SHP77 treated with DMSO at 0.1 percent for 48 hours (cell line): ENCODE data around the gene PRKCQ.
"Not testable (repeated sequence)": the region's sequence is repeated elsewhere in the genome, so short reads cannot be mapped to it uniquely, and the experiment has no call there.

Experiments used
- DNase-seq: peaks from one replicate; lab custom pipeline; 2025; lab: John Stamatoyannopoulos, UW

Gene PRKCQ

DNA sequence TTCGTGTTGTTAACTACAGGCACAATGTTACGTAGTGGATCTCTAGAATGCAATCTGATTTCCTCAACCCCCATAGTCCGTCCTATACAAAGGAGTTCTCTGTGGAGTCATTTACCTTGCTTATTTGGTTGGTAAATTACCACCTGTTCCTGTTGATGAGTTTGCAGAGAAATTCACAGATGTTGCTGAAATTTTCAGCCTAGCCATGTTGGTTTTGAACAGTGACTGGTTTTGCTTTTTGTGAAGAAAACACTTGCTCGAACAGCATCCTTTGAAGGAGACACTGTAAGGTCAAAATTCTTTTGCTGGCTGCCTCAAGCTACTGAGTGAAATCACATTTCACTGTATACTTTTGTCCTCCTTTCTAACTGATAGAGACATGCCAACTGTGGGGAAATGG lies 15.4 kb upstream of the PRKCQ start:
- no peak for DNase-seq

DNA sequence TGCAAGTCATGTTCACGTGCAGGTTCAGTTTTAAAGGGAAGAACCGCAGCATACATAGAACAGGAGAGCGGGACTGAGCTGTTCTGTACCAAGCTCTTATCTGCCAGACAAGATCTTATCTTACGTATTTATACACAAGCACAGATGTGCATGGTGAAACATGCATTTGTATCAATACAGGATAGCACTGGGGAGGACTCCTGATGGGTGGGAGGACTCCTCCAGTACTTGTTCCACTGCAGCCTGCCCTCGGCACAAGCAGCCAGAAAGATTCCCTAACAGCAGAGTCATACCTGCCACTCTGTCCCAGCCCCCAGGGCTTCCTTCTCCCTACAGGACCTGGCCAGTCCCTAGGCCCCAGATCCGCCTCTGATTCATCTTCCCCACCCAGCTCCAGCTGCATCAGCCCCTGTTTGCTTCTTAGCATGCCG lies 13.2 kb upstream of the PRKCQ start:
- no peak for DNase-seq

DNA sequence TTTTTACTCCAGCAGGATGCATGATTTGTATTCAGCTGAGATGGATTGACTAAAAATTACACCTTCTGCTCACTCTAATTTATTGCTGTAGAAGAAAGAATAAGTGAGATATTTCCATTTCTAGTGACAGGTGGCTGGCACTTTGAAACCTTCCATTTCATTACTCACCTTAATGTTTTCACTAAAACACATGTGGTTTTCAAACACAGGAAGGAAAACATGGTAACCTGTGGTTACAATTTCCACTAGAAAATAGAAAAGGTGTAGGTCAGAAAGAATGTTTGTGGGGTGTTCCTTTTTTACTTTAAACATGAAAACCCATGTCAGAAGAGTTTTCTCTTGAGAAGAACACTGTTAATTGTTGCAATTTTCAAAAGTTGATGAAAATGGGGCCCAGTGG lies 12.0 kb upstream of the PRKCQ start:
- DNase-seq = no peak

DNA sequence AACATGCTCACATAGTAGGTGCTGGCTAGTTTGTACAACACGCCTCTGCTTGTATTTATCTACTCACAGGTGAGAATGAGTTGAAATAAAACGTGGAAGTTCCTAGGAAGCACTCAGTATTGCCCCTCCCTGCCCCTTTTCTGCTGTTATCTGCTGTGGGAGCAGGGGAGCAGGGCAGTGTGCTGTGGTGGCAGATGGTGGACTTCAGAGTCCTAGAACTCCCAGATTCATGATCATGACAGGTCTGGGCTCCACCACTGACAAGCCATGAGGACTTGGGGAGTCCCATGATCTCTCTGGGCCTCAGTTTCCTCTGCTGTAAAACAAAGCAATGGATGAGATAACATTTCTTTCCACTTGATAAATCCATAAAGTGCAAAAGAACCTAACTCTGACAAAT lies 11.6 kb upstream of the PRKCQ start:
- no peak for DNase-seq

DNA sequence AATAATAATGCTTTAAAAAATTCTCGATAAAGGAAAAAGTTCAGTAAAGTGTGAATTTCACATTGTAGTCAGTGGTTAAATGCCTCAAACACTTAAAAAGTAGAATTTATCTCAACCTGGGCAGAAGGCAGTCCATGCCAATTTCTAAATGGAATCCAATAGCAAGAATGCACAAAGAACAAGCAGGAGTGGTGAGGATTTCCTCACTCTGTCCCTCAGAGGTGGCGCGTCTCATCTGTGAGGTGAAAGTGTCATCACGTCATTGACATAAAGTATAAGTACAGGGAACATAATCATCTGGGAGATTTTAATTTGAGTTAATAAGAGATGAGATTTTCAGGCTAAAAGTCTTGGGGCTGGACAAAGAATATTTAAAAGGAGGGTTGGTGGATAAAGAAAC lies 10.0 kb upstream of the PRKCQ start:
- no peak for DNase-seq

DNA sequence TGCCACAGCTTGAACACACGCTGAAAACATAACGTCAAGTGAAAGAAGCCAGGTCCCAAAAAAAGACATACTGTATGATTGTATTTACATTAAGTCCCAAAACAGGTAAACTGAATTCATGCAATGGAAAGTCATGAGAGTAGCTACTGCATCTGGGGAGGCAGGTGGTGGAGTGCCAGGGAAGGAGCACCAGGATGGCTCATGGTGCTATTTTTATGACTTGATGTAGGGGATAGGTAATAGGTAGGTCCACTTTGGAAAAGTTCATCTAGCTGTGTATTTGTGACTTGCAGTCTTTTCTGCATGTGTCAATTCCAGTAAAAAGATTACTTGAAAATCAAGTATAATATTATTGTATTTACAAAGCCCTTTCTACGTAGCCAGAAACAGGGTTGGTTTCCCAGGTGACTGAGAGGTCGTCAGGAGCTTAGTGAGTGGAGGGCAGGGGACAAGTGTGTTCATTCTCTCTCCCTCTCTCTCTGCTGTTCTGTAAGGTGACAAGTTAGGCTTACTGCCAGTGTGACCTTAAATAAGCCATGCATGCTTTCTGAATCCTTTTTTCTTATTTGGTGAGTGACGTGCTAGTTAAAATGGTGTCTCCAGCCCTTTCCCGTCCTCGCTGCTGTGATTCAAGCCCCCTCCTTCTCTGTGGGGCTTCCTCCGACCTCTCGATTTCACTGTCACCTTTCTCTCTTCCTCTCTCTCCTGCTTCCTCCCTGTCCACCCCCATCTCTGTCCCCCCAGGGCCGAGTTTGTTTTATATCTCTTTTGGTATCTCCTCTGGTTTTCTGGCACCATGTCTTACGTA lies 9.4 kb upstream of the PRKCQ start:
- no peak for DNase-seq

DNA sequence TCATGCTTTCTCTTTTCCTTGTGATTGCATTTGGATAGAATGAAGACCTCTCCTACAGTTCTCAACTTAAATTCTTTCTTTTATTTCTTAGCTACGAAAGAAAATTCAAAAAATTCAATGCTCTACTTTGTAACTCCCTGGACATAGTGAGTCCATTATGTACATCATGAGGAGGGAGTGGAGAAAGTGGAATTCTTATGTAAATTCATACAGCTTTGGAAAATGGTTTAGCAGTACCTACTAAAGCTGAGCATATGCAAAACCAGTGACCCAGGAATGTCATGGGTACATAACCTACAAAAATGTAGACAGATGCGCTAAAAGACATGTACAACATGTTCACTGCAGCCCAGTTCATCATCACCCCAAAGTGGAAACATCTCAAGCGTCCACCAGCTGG lies 8.8 kb upstream of the PRKCQ start:
- no peak for DNase-seq

DNA sequence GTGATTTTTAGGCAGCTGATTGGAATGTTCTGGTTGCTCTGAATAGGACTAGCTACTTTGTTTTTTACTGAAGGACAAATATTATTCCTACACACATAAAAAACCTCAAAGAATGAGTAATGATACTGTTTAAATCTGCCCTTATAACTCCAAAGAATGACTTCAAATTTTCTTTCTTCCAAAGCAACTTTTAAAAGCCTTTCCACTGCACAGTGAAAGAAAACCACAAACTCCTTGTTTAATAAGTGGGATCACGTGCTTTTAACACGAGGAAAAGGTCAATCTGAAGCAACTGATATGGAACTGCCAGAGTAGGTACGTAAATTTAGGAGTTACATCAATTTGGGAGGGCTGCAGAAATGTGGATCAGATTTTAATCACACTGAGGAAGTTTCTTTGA lies 8.0 kb upstream of the PRKCQ start:
- DNase-seq = no peak

DNA sequence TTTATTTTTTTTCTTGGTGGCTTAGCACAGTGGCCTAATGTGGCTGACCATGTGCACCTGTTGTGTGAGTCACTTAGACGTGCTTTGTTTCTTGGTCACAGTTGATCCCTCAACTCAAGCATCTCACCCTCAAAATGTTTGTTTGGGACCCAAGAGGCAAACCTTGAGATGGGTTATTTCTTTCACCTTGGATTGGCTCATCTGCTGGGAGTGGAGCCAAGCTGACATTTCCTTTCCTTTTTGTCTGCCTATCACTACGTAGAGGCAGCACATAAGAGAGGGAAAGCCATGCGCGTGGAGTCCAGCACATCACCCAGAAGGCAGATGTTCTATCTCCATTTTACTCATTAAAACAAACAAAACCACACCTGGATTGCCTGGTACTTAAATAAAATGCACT lies 6.4 kb upstream of the PRKCQ start:
- no peak for DNase-seq

DNA sequence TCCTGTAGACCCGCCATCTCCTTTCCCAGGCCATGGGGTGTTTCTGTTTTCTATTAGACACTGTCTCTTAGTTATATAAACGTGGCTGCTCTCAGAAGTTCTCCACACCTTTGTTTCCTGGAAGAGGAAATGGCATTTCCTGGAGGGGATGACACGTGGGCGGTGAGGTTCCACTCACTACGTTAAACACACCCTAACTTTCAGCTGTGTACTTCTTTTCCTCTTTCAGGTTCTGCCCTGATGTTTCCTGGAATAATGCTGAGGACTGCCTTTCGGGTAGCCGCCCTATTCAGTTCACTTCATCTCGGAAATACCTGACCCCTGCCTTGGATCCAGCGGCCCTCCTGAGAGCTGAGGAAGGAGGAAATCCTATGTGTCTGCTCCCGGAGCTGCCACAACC lies 3.4 kb upstream of the PRKCQ start:
- DNase-seq = no peak

DNA sequence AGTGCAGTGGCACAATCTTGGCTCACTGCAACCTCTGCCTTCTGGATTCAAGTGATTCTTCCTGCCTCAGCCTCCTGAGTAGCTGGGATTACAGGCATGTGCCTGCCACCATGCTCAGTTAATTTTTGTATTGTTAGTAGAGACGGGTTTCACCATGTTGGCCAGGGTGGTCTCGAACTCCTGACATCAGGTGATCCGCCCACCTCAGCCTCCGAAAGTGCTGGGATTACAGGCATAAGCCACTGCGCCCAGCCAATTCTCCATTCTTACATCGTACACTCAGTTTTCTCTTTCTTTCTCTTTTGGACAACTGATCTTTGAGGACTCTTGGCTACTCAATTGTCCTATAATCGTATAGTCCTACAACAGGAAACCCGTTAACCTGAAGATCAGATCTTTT lies 2.8 kb upstream of the PRKCQ start:
- DNase-seq = not testable (repeated sequence)

DNA sequence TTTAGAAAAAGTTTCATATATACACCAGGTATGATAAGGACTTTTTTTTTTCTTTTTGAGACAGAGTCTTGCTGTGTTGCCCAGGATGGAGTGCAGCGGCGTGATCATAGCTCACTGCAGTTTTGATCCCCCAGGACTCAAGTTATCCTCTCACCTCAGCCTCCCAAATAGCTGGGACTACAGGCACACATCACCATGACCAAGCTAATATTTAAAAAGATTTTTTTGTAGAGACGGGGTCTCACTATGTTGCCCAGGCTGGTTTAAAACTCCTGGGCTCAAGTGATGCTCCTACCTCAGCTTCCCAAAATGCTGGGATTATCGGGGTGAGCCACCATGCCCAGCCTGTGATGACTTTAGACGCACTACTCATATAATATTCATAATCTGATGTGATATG lies 2.2 kb upstream of the PRKCQ start:
- DNase-seq = no peak

DNA sequence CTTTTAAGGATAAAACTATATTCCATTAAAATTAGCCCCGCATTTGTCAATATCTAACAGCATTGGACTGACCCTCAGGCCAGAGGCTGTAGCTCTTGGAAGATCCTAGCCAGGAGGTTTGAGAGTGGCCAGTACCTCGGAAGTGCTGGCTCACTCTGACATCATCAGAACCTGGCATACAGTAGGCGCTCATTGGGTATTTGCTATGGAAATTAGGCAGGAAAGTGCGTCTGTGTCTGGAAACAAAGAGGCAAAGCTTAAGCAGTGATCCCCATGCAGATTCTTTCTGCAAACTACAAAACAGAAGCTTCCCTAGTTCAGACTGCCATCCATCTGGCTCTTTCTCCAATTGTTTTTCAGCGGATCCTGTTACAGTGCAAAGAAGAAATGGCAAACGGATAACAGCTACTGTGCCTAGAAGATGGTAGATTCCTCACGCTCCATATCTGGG lies 1.7 kb upstream of the PRKCQ start:
- no peak for DNase-seq

DNA sequence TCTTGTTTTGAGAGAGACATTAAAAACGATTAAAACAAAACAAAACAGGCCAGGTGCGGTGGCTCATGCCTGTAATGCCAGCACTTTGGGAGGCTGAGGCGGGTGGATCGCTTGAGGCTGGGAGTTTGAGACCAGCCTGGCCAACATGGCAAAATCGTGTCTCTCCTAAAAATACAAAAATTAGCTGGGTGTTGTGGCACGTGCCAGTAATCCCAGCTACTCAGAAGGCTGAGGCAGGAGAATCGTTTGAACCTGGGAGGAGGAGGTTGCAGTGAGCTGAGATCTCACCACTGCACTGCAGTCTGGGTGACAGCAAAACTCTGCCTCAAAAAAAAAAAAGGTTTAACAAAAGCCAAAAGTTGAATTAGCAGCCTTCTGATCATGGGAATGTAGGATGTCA lies 1.1 kb upstream of the PRKCQ start:
- DNase-seq = not testable (repeated sequence)

DNA sequence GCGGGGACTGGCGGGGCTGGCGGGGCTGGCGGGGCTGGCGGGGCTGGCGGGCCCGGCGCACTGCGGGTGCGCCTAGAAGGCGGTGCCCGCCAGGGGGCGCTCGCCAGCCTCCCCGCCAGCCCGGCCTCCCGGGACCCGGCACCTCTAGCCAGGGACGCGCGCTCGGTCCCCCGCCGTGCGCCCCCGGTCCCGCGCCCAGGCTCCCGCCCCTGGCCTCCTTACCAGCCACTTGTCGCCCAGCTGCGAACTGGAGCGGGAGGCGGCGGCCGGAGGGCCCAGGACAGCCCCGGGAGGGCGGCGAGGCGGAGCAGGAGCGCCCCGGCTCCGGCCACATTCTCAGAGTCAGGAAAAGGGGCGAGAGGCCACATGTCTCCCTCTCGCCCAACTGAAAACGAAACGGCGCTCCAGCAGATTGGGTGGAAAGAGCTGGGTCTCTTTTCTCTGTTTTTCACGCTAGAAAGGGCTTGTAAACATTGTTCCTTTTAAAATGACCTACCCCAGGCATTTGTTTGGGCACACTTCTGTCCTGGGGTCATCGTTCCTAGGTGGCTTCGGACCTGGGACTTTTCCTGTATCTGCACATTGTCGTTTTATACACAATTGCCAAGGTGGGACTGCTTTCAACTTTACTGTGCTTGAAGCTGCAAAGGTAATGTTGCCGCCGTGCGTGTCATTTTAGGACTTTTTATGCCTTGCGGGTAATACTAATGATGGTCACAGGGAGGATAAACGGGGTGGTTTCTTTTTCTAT lies 378 bp upstream of the PRKCQ start:
- no peak for DNase-seq

DNA sequence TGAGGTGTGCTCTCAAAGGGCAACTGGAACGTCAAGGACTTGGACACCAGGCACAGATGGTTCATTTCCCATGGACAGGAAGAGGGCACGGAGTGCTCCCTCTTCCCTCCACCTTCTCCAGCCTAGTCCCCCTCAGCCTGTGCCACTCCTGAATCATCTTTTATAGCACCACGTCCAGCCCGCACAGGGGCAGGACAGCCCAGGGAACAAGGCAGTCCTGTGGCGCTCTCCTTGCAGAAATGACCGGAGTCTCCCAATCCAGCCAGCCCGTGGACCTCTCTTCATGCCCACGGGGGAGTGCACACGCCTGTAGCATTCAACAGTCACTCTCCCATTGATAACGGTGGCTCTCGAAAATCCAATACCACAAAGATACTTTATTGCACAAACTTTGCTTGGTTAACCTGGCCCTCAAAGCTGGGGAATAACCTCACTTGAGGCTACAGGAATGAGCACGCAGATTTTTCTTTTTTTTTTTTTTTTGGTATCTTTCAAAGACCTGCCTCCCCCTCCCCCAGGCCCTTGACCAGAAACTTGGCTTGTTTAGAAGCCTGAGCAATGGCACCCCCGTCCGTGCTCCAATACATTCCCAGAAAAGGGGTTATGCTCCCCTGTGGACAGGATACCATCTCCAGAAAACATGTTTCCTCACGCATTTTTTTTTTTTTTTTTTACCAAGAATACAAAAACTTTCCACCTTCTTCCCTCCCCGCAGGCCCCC lies 733 bp downstream of the PRKCQ start:
- DNase-seq = no peak

DNA sequence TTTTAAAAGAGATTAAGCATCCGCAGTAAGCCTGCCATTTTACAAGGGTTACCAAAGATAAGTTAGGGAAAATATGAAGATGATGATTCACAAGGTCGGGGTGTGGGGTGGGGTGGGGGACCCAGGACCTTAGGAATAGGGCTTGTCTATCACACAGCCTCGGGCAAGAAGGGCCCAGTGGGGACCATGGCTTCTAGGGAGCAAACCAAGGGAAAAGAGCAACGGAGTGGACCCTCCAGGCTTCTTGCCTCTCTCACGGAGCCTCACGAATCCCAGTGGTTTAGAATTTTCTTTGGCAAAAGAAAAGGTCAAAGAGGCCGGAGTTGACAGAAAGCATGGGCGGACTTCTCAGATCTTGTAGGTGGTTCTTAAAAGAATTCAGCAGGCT lies 1.3 kb downstream of the PRKCQ start:
- DNase-seq = no peak

DNA sequence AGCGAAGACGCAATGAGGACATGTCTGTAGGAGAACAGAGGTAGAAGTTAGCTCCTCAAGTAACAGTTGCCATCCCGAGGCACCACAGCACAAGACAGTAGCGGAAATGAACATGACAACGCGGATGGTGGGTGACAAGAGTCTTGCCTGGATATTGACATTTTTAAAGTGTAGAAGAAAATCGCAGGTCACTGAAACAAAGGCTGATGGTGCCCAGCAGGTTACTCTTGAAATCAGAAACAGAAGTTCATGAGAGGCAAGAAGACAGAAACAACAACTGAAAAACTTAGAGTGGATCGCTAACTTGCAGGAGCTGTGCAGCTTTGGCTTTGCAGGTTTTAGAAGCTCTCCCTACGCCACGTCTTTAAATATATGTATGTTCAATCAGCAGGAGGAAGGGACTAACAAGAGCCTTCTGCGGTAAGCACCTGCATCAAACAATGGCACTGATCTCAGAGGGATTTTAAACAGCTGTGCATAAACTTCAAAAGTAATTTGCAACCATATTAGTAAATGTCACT lies 1.8 kb downstream of the PRKCQ start:
- DNase-seq = no peak

DNA sequence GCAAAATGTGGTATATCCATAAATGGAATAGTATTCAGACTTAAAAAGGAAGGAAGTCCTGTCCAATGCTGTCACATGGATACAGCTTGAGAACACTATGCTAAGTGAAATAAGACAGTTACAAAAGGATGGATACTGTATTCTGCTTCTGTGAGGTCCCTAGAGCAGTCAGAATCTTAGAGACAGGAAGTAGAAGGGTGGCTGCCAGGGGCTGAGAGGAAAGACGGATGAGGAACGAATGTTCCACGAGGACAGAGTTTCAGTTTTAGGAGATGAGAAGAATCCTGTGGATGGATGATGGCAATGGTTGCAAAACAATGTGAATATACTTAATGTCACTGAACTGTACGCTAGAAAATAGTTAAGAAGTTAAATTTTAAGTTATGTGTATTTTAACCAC lies 3.8 kb downstream of the PRKCQ start:
- DNase-seq = no peak

DNA sequence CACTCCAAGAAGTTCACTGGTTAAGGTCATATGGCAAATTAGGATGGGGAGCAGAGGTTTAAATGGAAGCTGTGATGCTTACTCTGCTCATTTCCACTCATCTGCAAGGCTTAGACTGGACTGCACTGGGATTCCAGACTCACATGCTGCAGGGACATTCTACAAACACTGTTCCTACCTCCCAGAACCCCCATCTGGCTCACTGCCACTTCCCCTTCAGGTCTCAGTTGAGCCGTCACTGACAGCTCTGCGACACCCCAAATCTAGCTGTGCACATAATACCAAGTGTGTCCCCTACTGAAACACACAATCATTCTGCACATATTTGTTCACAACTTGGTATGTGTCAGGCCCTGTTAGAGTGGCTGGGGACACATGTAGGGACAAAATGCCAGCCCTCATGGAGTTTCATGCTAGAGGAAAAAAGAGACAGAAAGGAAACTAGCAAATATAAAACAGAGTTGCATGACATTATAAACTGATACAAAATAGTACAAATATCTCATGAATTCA lies 5.4 kb downstream of the PRKCQ start:
- DNase-seq = no peak

DNA sequence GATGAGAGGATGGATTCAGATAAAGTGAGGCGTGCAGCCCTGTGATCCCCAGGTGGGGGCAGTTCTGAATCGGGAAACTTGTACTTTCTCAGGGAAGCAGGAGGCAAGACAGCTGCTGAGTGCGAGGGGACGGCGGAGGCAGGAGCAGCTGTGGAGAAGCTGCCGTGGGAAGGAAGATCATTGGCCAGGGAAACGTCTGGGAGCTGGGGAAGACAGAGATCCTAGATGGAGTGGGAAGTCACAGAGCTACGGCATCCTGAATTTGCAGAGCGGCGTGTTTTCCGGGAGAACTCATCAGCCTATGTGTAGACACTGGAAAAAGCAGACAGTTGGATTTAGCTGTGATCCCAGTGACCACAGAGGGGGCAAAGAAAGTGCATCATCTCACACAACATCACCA lies 9.2 kb downstream of the PRKCQ start:
- no peak for DNase-seq

DNA sequence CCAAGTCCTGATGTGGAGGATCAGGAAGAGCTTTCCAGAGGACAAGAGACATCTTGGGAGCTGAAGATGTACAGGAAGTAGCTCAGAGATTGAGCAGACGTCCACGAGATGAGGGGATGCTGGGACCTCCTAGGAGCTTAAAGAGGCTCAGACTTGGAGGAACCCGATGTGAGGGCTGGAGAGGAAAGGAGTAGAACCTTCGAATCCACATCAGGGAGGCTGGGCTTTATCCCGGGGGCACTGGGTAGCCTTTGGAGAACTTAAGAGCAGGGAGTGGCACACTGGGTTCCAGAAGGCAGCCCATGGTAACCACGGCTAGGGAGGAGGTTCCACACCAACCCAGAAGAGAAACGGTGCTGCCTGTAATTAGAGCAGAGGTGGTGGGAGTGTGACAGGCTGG lies 10.8 kb downstream of the PRKCQ start:
- DNase-seq = no peak

DNA sequence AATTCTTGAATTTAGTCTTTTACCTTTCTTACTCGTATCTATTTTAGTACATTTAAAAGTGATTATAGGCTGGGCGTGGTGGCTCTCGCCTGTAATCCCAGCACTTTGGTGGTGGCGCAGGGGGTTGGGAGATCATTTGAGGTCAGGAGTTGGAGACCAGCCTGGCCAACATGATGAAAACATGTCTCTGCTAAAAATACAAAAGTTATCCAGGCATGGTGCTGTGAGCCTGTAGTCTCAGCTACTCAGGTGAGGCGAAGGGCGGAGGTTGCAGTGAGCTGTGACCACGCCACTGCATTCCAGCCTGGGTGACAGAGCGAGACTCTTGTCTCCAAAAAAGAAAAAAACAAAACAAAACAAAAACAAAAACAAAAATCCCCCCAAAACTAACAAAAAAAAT lies 12.2 kb downstream of the PRKCQ start:
- no peak for DNase-seq
